Glutamatergic neuron (in vitro differentiated cells): ENCODE data around the gene SNRPN. TPM values are rescaled to one million over a fixed set of nuclear protein-coding genes. Genes with fewer than 3 reads are reported as not detected.

Experiments
- DNase-seq: peaks from one replicate; pipeline ENCODE4 v3.0.0; 2022
- H3K27ac Mint-ChIP-seq: one replicate; pipeline ENCODE4 v1.8.0; 2020; ENCODE audit warnings: mild to moderate bottlenecking, mixed read lengths, inconsistent platforms; ENCODE audit not compliant: unreplicated experiment
- H3K27me3 Mint-ChIP-seq: one replicate; pipeline ENCODE4 v1.8.0; 2020; ENCODE audit warnings: mild to moderate bottlenecking, moderate library complexity, mixed read lengths, inconsistent platforms; ENCODE audit not compliant: unreplicated experiment
- H3K36me3 Mint-ChIP-seq: one replicate; pipeline ENCODE4 v1.8.0; 2020; ENCODE audit warnings: mild to moderate bottlenecking, mixed read lengths, inconsistent platforms; ENCODE audit not compliant: unreplicated experiment
- H3K4me1 Mint-ChIP-seq: one replicate; pipeline ENCODE4 v1.8.0; 2020; ENCODE audit warnings: mild to moderate bottlenecking, low read depth, mixed read lengths, inconsistent platforms; ENCODE audit not compliant: unreplicated experiment
- H3K4me3 Mint-ChIP-seq: one replicate; pipeline ENCODE4 v1.8.0; 2020; ENCODE audit warnings: mild to moderate bottlenecking, mixed read lengths, inconsistent platforms; ENCODE audit not compliant: unreplicated experiment
- H3K9me3 Mint-ChIP-seq: one replicate; pipeline ENCODE4 v1.8.0; 2020; ENCODE audit warnings: mild to moderate bottlenecking, moderate library complexity, mixed read lengths, inconsistent platforms; ENCODE audit not compliant: unreplicated experiment
- CTCF ChIP-seq: fragments of 200-600 bp; sonication (generic); IDR thresholded peaks from one replicate; pipeline ENCODE4 v1.5.0; 2021; ENCODE audit not compliant: partially characterized antibody, unreplicated experiment
- total RNA-seq: library from RNA; stranded (reverse); fragmentation: NEBNext Ultra II Directional; extraction: Animal tissue kit (Norgen Biotek cat#: 25700); gene quantifications from one replicate; pipeline ENCODE4 v1.2.1, GENCODE V29; 2021; ENCODE audit not compliant: unreplicated experiment

The SNRPN gene
- total RNA-seq, 1 donor from 2014 or later = 284 TPM

- no peak for TF ChIP-seq CTCF
- Mint-ChIP-seq H3K4me3 (no peak overlapping the region), H3K9me3 (peaks cover 3% of the 10 kb centered on the region), H3K36me3 (no peaks in the 10 kb centered on the region), H3K4me1 (peaks cover 3% of the 10 kb centered on the region), H3K27ac (no peak overlapping the region), H3K27me3 (peaks cover 3% of the 10 kb centered on the region)
- DNase-seq = no peak
Measured at GRCh38 chr15:24986653-24987052, 31.9 kb downstream of the SNRPN start.

GRCh38 chr15:25019434-25019833 is 64.6 kb downstream of the SNRPN start:
- Mint-ChIP-seq H3K27me3 (no peaks in the 10 kb centered on the region), H3K36me3 (no peaks in the 10 kb centered on the region), H3K4me3 (no peak overlapping the region), H3K27ac (no peak overlapping the region), H3K4me1 (no peaks in the 10 kb centered on the region), H3K9me3 (peaks cover 5% of the 10 kb centered on the region)
- DNase-seq = no peak
- no peak for TF ChIP-seq CTCF

- H3K9me3 Mint-ChIP-seq = peaks cover 3% of the 10 kb centered on the region
- no peak for DNase-seq
- peaks cover 5% of the 10 kb centered on the region for H3K36me3 Mint-ChIP-seq
- no peak for TF ChIP-seq CTCF
- H3K27ac Mint-ChIP-seq = no peak overlapping the region
- H3K4me3 Mint-ChIP-seq = no peak overlapping the region
- no peaks in the 10 kb centered on the region for H3K27me3 Mint-ChIP-seq
- H3K4me1 Mint-ChIP-seq = no peaks in the 10 kb centered on the region
Measured at GRCh38 chr15:25022233-25022632, 67.4 kb downstream of the SNRPN start.

Other genes with a start within 250 kb of the SNRPN start
- 41.9 TPM for gene SNURF, start within 50 bp of the SNRPN start, total RNA-seq